ENCODE data around the gene ODF4.

The ODF4 gene

GRCh38 chr17:8324923-8325322 lies 14.7 kb upstream of the ODF4 start:
- H3F3A ChIP-seq (ENCODE audit: insufficient read depth): no peaks in the 10 kb centered on the region
- H3K4me2 ChIP-seq (ENCODE audit: low read depth, low read length, poor library complexity, severe bottlenecking): no peak overlapping the region
- no peaks in the 10 kb centered on the region for H3K79me2 ChIP-seq (ENCODE audit: insufficient read depth, low read length)
- no peak overlapping the region for H3K27ac ChIP-seq (ENCODE audit: low read depth, low read length)
- H3K4me3 ChIP-seq (ENCODE audit: insufficient read depth, low read length, poor library complexity, severe bottlenecking): no peak overlapping the region
- no peak overlapping the region for H3K9ac ChIP-seq (ENCODE audit: low read length)
- no peaks in the 10 kb centered on the region for H3K9me2 ChIP-seq (replicated peaks; ENCODE audit: insufficient read depth, low read length)
- TF ChIP-seq CTCF (IDR thresholded peaks at IDR 0.05; ENCODE audit: insufficient read depth, low read length, poor library complexity, severe bottlenecking): no peak
- no peak for TF ChIP-seq EZH2phosphoT487 (conservative IDR thresholded peaks at IDR 0.05; ENCODE audit: low read length)
- no peak overlapping the region for H2AFZ ChIP-seq (ENCODE audit: low read depth, low read length, severe bottlenecking)
- no peaks in the 10 kb centered on the region for H3K9me3 ChIP-seq (ENCODE audit: insufficient read depth, low read length)
- no peaks in the 10 kb centered on the region for H4K20me1 ChIP-seq (ENCODE audit: low read depth, low read length)
- H3K27me3 ChIP-seq (ENCODE audit: low read length): no peaks in the 10 kb centered on the region
- no peaks in the 10 kb centered on the region for H3K36me3 ChIP-seq (ENCODE audit: low read length)

GRCh38 chr17:8326511-8327302 lies 12.9 kb upstream of the ODF4 start:
- no peak overlapping the region for H3K27ac ChIP-seq (ENCODE audit: low read depth, low read length)
- no peaks in the 10 kb centered on the region for H3F3A ChIP-seq (ENCODE audit: insufficient read depth)
- no peaks in the 10 kb centered on the region for H3K9me2 ChIP-seq (replicated peaks; ENCODE audit: insufficient read depth, low read length)
- no peak overlapping the region for H3K4me2 ChIP-seq (ENCODE audit: low read depth, low read length, poor library complexity, severe bottlenecking)
- no peaks in the 10 kb centered on the region for H3K79me2 ChIP-seq (ENCODE audit: insufficient read depth, low read length)
- no peaks in the 10 kb centered on the region for H3K36me3 ChIP-seq (ENCODE audit: low read length)
- H3K9ac ChIP-seq (ENCODE audit: low read length): no peak overlapping the region
- no peaks in the 10 kb centered on the region for H4K20me1 ChIP-seq (ENCODE audit: low read depth, low read length)
- H2AFZ ChIP-seq (ENCODE audit: low read depth, low read length, severe bottlenecking): no peak overlapping the region
- H3K9me3 ChIP-seq (ENCODE audit: insufficient read depth, low read length): no peaks in the 10 kb centered on the region
- no peaks in the 10 kb centered on the region for H3K27me3 ChIP-seq (ENCODE audit: low read length)
- H3K4me3 ChIP-seq (ENCODE audit: insufficient read depth, low read length, poor library complexity, severe bottlenecking): no peak overlapping the region
- TF ChIP-seq EZH2phosphoT487 (conservative IDR thresholded peaks at IDR 0.05; ENCODE audit: low read length) (no peak), CTCF (IDR thresholded peaks at IDR 0.05; ENCODE audit: insufficient read depth, low read length, poor library complexity, severe bottlenecking) (no peak)

GRCh38 chr17:8327303-8327649 lies 12.4 kb upstream of the ODF4 start:
- H3K9ac ChIP-seq (ENCODE audit: low read length): no peak overlapping the region
- no peak overlapping the region for H2AFZ ChIP-seq (ENCODE audit: low read depth, low read length, severe bottlenecking)
- H4K20me1 ChIP-seq (ENCODE audit: low read depth, low read length): no peaks in the 10 kb centered on the region
- H3F3A ChIP-seq (ENCODE audit: insufficient read depth): no peaks in the 10 kb centered on the region
- no peaks in the 10 kb centered on the region for H3K36me3 ChIP-seq (ENCODE audit: low read length)
- H3K79me2 ChIP-seq (ENCODE audit: insufficient read depth, low read length): no peaks in the 10 kb centered on the region
- TF ChIP-seq CTCF (IDR thresholded peaks at IDR 0.05; ENCODE audit: insufficient read depth, low read length, poor library complexity, severe bottlenecking) (no peak), EZH2phosphoT487 (conservative IDR thresholded peaks at IDR 0.05; ENCODE audit: low read length) (no peak)
- H3K27ac ChIP-seq (ENCODE audit: low read depth, low read length): no peak overlapping the region
- no peaks in the 10 kb centered on the region for H3K9me2 ChIP-seq (replicated peaks; ENCODE audit: insufficient read depth, low read length)
- H3K9me3 ChIP-seq (ENCODE audit: insufficient read depth, low read length): no peaks in the 10 kb centered on the region
- H3K4me2 ChIP-seq (ENCODE audit: low read depth, low read length, poor library complexity, severe bottlenecking): no peak overlapping the region
- no peak overlapping the region for H3K4me3 ChIP-seq (ENCODE audit: insufficient read depth, low read length, poor library complexity, severe bottlenecking)
- no peaks in the 10 kb centered on the region for H3K27me3 ChIP-seq (ENCODE audit: low read length)
